GM12892 (cell line): Measurements from ENCODE around the gene OAT.

Experiments
- POLR2A ChIP-seq: IDR thresholded peaks from 2 replicates; pipeline ENCODE4 v1.6.1; 2011; ENCODE audit warnings: low read depth, low read length, control low read depth
- POLR2AphosphoS5 ChIP-seq: IDR thresholded peaks from 2 replicates; pipeline ENCODE4 v1.6.1; 2011; ENCODE audit warnings: low read depth, low read length, control low read depth

GRCh38 chr10:124422742-124423141 is 4.0 kb upstream of the OAT start:
- TF ChIP-seq POLR2AphosphoS5 (no peak), POLR2A (no peak)
